ENCODE results near the gene MACROD2.

Gene MACROD2

DNA sequence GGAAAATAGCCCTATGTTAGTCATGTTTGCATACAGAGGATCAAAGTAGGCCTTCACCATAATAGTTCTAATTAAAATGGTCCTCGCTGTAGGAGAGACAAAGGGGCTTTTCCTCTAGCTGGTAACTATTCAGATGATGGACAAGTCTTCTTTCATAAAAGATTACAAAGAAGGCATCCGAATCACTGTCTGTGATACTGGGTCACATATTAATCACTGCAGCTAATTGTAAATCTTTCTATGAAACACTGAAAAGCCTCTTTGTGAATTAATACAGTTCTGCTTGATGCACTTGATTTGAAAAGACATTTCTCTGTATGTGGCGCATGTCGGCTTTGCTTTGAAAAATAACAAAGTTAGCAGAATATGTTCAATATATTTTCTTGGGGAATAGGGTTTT lies 2057.1 kb downstream of the MACROD2 start:
- Histone ChIP-seq H3F3A (ENCODE audit: insufficient read depth) (no peaks in the 10 kb centered on the region), H3K4me2 (ENCODE audit: low read depth, low read length, poor library complexity, severe bottlenecking) (no peak overlapping the region), H3K9me2 (replicated peaks; ENCODE audit: insufficient read depth, low read length) (no peaks in the 10 kb centered on the region), H3K36me3 (ENCODE audit: low read length) (no peaks in the 10 kb centered on the region), H2AFZ (ENCODE audit: low read depth, low read length, severe bottlenecking) (no peak overlapping the region), H3K9ac (ENCODE audit: low read length) (no peak overlapping the region), H4K20me1 (ENCODE audit: low read depth, low read length) (no peaks in the 10 kb centered on the region), H3K27me3 (ENCODE audit: low read length) (peaks cover 4% of the 10 kb centered on the region; the same call in 1 of the 2 replicates), H3K4me3 (ENCODE audit: insufficient read depth, low read length, poor library complexity, severe bottlenecking) (no peak overlapping the region), H3K27ac (ENCODE audit: low read depth, low read length) (no peak overlapping the region), H3K9me3 (ENCODE audit: insufficient read depth, low read length) (no peaks in the 10 kb centered on the region), H3K79me2 (ENCODE audit: insufficient read depth, low read length) (no peaks in the 10 kb centered on the region)
- TF ChIP-seq, protein P1, sequence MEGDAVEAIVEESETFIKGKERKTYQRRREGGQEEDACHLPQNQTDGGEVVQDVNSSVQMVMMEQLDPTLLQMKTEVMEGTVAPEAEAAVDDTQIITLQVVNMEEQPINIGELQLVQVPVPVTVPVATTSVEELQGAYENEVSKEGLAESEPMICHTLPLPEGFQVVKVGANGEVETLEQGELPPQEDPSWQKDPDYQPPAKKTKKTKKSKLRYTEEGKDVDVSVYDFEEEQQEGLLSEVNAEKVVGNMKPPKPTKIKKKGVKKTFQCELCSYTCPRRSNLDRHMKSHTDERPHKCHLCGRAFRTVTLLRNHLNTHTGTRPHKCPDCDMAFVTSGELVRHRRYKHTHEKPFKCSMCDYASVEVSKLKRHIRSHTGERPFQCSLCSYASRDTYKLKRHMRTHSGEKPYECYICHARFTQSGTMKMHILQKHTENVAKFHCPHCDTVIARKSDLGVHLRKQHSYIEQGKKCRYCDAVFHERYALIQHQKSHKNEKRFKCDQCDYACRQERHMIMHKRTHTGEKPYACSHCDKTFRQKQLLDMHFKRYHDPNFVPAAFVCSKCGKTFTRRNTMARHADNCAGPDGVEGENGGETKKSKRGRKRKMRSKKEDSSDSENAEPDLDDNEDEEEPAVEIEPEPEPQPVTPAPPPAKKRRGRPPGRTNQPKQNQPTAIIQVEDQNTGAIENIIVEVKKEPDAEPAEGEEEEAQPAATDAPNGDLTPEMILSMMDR (IDR thresholded peaks at IDR 0.05; ENCODE audit: insufficient read depth, low read length, poor library complexity, severe bottlenecking): no peak
- no peak for TF ChIP-seq EZH2phosphoT487 (conservative IDR thresholded peaks at IDR 0.05; ENCODE audit: low read length)

DNA sequence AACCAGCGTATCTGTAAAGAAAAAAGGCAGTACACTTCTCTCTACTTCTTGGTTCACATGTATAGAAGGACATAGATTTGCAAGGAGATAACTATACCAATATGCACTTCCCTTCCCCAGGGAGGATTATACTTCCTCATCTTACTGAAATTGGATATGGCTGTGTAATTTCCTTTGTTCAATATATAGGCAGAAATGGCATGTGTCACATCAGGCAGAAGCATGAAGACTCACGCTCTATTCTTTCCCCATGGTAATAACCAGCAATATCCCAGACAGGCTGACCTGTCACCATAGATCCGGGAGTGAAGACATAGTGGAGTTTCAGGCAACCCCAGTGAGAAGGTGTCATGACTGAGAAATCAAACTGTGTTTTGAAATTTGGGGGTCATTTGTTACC lies 2059.7 kb downstream of the MACROD2 start:
- peaks cover 4% of the 10 kb centered on the region; the same call in 1 of the 2 replicates for H3K27me3 ChIP-seq (ENCODE audit: low read length)
- H3F3A ChIP-seq (ENCODE audit: insufficient read depth): no peaks in the 10 kb centered on the region
- no peak overlapping the region for H3K9ac ChIP-seq (ENCODE audit: low read length)
- H3K4me3 ChIP-seq (ENCODE audit: insufficient read depth, low read length, poor library complexity, severe bottlenecking): no peak overlapping the region
- H3K9me3 ChIP-seq (ENCODE audit: insufficient read depth, low read length): no peaks in the 10 kb centered on the region
- no peaks in the 10 kb centered on the region for H4K20me1 ChIP-seq (ENCODE audit: low read depth, low read length)
- H3K79me2 ChIP-seq (ENCODE audit: insufficient read depth, low read length): no peaks in the 10 kb centered on the region
- no peak overlapping the region for H3K27ac ChIP-seq (ENCODE audit: low read depth, low read length)
- no peak overlapping the region for H2AFZ ChIP-seq (ENCODE audit: low read depth, low read length, severe bottlenecking)
- H3K36me3 ChIP-seq (ENCODE audit: low read length): no peaks in the 10 kb centered on the region
- H3K4me2 ChIP-seq (ENCODE audit: low read depth, low read length, poor library complexity, severe bottlenecking): no peak overlapping the region
- H3K9me2 ChIP-seq (replicated peaks; ENCODE audit: insufficient read depth, low read length): no peaks in the 10 kb centered on the region
- TF ChIP-seq, protein P1 (IDR thresholded peaks at IDR 0.05; ENCODE audit: insufficient read depth, low read length, poor library complexity, severe bottlenecking): no peak
- TF ChIP-seq EZH2phosphoT487 (conservative IDR thresholded peaks at IDR 0.05; ENCODE audit: low read length): no peak

DNA sequence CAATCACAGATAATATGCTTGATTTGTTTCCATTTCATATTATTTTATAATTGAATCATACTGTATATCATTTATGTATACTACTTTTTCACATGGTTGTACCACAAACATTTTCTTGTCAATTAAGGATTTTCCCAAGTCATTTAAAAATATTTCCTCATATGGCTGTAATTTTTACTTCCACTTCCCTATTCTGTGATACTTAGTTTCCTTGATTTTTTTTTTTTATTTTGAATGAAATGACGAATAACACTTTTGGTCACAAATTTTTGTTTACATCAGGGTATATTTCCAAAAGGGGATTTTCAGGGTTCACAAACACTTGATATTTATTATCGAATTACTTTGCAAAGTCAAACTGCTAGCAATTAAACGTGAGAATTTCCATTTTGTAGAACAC lies 2062.3 kb downstream of the MACROD2 start:
- H3K79me2 ChIP-seq (ENCODE audit: insufficient read depth, low read length): no peaks in the 10 kb centered on the region
- no peaks in the 10 kb centered on the region for H3K27me3 ChIP-seq (ENCODE audit: low read length)
- no peak overlapping the region for H2AFZ ChIP-seq (ENCODE audit: low read depth, low read length, severe bottlenecking)
- H3F3A ChIP-seq (ENCODE audit: insufficient read depth): no peaks in the 10 kb centered on the region
- no peaks in the 10 kb centered on the region for H3K9me2 ChIP-seq (replicated peaks; ENCODE audit: insufficient read depth, low read length)
- H4K20me1 ChIP-seq (ENCODE audit: low read depth, low read length): no peaks in the 10 kb centered on the region
- H3K9ac ChIP-seq (ENCODE audit: low read length): no peak overlapping the region
- no peak overlapping the region for H3K27ac ChIP-seq (ENCODE audit: low read depth, low read length)
- no peak overlapping the region for H3K4me2 ChIP-seq (ENCODE audit: low read depth, low read length, poor library complexity, severe bottlenecking)
- H3K4me3 ChIP-seq (ENCODE audit: insufficient read depth, low read length, poor library complexity, severe bottlenecking): no peak overlapping the region
- H3K36me3 ChIP-seq (ENCODE audit: low read length): no peaks in the 10 kb centered on the region
- TF ChIP-seq EZH2phosphoT487 (conservative IDR thresholded peaks at IDR 0.05; ENCODE audit: low read length): no peak
- TF ChIP-seq, protein P1 (IDR thresholded peaks at IDR 0.05; ENCODE audit: insufficient read depth, low read length, poor library complexity, severe bottlenecking): no peak
- H3K9me3 ChIP-seq (ENCODE audit: insufficient read depth, low read length): no peaks in the 10 kb centered on the region
